Measurements from ENCODE around the gene MUC16.

- no peak for TF ChIP-seq CTCF (IDR thresholded peaks at IDR 0.05; ENCODE audit: insufficient read depth, low read length)
- no peak for TF ChIP-seq POLR2AphosphoS5 (IDR thresholded peaks at IDR 0.05; ENCODE audit: low read depth)
- TF ChIP-seq, protein P1, sequence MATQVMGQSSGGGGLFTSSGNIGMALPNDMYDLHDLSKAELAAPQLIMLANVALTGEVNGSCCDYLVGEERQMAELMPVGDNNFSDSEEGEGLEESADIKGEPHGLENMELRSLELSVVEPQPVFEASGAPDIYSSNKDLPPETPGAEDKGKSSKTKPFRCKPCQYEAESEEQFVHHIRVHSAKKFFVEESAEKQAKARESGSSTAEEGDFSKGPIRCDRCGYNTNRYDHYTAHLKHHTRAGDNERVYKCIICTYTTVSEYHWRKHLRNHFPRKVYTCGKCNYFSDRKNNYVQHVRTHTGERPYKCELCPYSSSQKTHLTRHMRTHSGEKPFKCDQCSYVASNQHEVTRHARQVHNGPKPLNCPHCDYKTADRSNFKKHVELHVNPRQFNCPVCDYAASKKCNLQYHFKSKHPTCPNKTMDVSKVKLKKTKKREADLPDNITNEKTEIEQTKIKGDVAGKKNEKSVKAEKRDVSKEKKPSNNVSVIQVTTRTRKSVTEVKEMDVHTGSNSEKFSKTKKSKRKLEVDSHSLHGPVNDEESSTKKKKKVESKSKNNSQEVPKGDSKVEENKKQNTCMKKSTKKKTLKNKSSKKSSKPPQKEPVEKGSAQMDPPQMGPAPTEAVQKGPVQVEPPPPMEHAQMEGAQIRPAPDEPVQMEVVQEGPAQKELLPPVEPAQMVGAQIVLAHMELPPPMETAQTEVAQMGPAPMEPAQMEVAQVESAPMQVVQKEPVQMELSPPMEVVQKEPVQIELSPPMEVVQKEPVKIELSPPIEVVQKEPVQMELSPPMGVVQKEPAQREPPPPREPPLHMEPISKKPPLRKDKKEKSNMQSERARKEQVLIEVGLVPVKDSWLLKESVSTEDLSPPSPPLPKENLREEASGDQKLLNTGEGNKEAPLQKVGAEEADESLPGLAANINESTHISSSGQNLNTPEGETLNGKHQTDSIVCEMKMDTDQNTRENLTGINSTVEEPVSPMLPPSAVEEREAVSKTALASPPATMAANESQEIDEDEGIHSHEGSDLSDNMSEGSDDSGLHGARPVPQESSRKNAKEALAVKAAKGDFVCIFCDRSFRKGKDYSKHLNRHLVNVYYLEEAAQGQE (IDR thresholded peaks at IDR 0.05; ENCODE audit: insufficient replicate concordance, low read depth): no peak
- no peak for TF ChIP-seq GABPA (IDR thresholded peaks at IDR 0.05; ENCODE audit: low read depth)
Measured at GRCh38 chr19:9011875-9012274, 1.7 kb upstream of the MUC16 start.

Measured in HL-60 (cell line).